OCI-M1 (cell line): Measurements from ENCODE around the gene ZGPAT.

Source experiments
- DNase-seq: peaks from one replicate; lab custom pipeline; 2025; lab: John Stamatoyannopoulos, UW

The ZGPAT gene

DNA sequence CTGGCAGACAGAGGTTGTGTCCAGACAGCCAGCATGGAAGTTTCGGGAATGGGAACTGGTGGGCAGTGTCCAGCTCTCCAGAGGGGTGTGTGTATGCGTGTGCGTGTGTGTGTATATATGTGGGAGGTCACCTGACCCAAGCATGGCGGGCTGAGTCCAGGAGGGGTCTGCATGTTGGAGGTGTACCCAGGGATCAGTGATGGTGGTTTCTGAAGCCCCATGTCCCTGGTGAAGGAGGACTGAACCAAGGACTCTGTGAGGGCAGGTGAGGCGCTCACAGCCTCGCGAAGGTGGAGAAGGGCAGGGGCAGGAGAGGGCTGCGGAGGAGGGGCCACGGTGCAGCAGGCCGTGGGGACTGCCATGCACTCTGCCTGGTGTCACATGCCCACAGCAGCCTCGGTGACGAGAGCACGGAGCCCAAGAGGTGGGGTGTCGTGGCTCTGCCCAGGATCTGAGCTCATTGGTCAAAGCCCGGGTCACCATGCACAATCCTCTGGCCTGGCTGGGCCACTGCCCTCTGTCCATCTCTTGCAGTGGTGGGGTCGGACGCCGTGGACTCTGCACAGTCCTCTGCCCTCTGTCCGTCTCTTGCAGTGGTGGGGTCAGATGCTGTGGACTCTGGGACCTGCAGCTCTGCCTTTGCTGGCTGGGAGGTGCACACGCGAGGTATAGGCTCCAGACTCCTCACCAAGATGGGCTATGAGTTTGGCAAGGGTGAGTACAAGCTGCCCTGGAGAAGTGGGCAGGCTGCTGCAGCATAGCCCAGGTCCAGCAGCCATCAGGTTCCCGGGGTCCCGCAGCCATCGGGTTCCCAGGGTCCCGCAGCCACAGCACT, 26.5 kb downstream of the ZGPAT start:
- no peak for DNase-seq

DNA sequence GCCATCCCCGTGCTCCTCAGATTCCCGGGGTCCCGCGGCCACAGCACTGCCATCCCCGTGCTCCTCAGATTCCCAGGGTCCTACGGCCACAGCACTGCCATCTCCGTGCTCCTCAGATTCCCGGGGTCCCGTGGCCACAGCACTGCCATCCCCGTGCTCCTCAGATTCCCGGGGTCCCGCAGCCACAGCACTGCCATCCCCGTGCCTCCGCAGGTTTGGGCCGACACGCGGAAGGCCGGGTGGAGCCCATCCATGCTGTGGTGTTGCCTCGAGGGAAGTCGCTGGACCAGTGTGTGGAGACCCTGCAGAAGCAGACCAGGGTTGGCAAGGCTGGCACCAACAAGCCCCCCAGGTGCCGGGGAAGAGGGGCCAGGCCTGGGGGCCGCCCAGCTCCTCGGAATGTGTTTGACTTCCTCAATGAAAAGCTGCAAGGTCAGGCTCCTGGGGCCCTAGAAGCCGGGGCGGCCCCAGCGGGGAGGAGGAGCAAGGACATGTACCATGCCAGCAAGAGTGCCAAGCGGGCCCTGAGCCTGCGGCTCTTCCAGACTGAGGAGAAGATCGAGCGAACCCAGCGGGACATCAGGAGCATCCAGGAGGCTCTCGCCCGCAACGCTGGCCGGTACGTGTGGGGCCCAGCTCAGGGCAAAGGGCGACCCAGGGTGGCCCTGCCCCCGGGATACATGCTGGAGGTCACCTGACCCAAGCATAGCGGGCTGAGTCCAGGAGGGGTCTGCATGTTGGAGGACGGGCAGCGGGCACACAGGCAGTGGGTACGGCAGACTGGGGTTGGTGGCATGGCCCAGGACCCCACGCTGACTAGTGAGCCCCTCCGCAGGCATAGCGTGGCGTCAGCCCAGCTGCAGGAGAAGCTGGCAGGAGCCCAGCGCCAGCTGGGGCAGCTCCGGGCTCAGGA, 27.4 kb downstream of the ZGPAT start:
- no peak for DNase-seq

DNA sequence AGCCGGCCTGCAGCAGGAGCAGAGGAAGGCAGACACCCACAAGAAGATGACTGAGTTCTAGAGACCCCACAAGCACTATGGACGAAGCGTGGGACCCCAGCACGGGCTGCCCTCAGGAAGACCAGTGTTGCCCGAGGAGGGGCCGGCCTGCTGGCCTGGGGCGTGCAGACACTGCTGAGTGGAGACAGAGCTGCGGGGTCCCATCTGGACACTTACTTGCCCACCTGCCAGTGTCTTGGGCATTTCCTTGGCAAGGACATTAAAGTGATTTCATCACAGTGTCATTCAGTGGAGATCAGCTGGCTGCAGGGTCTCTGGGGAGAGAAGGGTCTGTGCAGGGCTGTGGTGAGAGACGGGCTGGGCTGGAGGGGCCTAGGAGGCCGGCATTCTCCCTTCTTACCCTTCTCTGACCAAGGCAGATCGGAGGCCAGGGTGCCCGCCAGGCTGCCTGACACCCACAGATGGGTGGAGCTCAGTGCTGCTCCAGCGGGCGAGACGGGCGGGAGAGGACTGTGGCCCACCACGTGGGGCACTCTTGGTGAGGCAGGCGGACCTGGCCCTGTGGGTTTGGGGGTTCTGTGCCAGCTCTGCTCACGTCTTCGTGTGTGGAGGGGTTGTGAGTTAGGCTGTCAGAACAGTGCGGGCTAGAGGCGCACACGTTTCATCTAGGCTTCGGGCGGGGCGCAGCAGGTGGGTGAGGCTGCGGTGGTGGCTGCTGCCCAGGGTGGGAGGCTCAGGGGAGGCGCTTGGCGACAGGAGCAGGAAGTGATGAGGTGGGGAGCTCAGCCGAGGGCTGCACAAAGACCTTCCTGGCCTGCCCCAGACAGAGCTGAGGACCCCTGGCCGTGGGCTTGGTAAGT, 28.2 kb downstream of the ZGPAT start, which contains the start of gene LIME1:
TSS of gene LIME1 (plus strand) at position 806 of the 860 bp plus-strand sequence. CDS start 886 bp downstream, outside the sequence.
- DNase-seq, result no peak

DNA sequence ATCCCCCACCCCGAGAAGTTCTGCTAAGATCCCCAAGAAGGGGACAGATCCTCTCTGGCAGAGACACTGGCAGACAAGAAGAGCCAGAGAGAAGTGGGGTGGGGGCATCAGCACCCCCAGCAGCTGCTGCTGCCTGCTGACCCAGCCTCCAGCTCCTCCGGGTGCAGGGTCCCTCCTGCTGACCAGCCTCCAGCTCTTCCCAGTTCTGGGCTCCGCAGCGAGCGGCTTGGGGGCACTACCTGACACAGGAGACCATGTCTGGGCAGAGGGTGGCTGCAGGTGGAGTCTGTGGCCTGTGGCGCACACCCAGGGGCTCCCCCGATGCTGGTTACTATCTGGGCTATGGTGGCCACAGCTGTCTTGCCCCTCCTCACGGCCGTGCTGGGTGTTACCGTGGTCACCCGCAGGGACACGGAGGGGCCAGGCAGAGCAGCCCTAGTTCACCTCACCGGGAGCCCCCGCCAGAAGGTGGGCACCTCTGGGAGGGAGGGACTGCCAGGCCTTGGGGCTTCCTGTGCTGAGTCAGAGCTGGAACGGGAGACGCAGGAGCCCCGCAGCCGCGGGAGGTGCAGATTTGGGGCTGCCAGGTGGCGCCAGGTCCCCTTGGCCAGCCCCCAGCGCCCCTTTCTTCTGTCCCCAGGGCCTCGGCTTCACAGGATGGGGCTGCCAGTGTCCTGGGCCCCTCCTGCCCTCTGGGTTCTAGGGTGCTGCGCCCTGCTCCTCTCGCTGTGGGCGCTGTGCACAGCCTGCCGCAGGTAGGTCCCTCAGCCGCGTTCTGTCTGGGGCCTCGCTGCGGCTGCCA, 29.3 kb downstream of the ZGPAT start:
- DNase-seq, result no peak

DNA sequence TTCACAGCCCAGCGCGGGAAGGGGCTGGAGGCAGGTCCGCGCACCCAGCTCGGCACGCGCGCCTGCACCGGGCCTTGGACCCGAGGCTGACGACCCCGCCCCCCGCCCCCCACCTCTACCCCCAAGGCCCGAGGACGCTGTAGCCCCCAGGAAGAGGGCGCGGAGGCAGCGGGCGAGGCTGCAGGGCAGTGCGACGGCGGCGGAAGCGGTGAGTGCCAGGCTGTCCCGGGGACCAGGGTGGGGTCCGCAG, 29.8 kb downstream of the ZGPAT start:
- DNase-seq, result no peak

DNA sequence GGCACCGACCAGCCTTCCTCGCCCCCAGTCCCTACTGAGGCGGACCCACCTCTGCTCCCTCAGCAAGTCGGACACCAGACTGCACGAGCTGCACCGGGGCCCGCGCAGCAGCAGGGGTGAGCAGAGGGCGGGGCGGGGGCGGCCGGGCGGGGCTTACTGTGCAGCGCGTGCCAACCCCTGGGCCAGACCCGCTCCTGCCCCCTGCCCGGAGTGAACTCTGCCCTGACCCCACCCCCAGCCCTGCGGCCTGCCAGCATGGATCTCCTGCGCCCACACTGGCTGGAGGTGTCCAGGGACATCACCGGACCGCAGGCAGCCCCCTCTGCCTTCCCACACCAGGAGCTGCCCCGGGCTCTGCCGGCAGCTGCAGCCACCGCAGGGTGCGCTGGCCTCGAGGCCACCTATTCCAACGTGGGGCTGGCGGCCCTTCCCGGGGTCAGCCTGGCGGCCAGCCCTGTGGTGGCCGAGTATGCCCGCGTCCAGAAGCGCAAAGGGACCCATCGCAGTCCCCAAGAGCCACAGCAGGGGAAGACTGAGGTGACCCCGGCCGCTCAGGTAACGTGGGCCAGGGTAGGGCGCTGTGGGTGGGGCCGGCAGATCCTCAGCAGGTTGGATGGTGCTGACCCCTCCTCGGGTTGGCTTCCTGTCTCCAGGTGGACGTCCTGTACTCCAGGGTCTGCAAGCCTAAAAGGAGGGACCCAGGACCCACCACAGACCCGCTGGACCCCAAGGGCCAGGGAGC, 30.3 kb downstream of the ZGPAT start:
- no peak for DNase-seq

DNA sequence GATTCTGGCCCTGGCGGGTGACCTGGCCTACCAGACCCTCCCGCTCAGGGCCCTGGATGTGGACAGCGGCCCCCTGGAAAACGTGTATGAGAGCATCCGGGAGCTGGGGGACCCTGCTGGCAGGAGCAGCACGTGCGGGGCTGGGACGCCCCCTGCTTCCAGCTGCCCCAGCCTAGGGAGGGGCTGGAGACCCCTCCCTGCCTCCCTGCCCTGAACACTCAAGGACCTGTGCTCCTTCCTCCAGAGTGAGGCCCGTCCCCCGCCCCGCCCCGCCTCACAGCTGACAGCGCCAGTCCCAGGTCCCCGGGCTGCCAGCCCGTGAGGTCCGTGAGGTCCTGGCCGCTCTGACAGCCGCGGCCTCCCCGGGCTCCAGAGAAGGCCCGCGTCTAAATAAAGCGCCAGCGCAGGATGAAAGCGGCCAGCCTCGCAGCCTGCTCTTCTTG, 30.9 kb downstream of the ZGPAT start:
- no peak for DNase-seq

DNA sequence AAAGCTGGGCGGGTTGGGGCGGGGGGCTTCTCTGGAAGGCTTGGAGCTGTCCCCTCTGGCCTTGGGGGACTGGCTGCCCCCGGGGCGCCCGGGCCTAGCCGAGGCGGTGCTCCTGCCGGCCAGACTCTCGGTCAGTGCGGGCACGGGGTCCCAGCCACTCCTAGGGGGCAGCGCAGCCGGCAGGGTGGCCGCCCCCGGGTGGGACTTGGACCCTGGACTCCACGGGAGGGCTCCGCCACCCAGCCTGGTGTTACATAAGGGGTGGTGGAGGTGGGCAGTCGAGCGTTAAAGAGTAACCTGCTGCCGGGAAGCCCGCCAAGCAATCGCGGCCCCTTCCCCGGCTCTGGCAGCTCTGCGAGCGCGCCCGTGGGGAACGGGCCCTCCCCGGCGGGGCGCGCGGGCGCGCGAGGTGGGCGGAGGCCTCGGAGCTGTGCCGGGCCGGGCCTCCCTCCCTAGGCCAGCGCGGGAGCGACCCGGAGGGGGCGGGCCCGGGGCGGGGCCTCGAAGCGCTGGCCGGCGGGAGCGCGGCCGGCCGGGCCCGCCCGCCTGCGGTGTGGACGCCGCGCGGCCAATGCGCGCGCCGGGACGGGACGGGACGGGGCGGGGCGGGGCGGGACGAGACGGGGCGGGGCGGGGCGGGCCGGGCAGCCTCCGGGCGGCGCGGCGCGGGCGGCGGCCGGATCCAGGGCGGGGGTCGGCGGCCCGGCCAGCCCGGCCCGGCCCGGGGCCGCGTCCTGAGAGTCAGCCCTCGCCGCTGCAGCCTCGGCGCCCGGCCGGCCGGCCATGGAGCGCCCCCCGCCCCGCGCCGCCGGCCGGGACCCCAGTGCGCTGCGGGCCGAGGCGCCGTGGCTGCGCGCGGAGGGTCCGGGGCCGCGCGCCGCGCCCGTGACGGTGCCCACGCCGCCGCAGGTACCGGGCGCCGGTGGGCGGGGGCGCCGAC, 31.6 kb downstream of the ZGPAT start, which contains the start of gene SLC2A4RG:
TSS of gene SLC2A4RG (plus strand) at position 647 of the 940 bp plus-strand sequence. CDS start at position 784, 137 bp downstream.
- DNase-seq, result peak; percentile 83

DNA sequence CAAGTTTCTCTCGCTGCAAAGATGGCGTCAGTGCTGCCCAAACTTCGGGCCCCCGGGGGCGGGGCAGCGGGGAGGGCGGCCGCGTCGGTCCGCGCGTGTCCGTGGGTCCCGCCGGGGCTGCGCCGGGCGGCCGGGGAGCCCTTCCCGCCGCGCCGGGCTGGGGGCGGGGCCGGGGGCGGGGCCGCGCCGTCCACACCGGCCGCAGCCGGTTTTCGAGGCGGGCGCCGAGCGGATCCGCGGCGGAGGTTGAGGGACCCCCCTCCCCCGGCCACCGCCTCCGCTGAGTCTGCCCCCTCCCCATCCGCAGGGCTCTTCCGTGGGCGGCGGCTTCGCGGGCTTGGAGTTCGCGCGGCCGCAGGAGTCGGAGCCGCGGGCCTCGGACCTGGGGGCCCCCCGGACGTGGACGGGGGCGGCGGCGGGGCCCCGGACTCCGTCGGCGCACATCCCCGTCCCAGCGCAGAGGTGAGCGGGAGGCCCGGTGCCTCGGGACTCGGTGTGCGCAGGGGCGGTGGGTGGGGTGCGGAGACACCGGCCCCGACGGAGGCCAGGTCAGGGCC, 32.3 kb downstream of the ZGPAT start:
- DNase-seq, result peak; percentile 64

DNA sequence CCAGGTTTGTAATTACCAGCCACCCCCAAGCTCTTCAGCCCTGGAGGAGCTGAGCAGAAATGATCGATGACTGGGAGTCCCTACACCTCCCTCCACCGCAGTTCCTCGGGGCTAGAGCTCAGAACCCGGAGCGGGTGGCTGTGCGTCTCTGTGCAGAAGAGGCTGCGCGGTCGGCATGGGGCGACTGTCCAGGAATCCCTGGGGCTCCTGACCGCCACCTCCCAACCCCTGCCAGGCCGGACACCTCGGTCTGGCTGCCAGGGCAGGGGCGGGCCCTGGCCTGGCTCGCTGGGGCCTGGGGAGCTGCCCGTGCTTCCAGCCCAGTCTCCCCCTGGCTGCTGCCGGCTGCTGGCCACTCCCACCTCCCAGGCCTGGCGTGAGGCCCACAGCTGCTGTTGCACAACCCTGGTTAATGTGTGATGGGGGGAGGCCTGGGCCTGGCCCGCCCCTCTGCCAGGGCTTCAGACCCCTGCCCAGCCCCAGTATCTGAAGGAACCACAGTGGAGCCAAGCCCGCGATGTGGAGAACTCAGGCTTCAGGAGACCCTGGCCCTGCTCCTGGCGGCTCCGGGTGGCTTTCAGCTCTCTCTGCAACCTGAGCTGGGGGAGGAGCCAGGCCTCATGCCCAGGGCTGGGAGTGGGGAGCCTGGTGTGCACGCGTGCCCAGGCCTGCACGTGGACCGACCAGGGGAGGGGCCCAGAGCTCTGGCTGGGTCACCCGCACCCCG, 33.0 kb downstream of the ZGPAT start:
- peak; percentile 89 for DNase-seq

DNA sequence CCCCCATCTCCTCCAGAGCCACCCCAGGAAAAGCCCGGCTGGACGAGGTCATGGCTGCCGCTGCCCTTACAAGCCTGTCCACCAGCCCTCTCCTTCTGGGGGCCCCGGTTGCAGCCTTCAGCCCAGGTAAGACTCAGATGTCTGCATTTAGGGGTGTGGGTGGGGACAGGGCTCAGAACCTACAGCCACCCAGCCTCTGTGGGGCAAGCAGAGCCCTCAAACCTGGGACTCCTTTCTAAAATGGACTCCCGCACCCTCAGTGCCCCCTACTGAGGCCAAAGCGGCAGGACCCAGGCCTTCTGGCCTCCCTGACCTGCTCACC, 33.5 kb downstream of the ZGPAT start:
- DNase-seq, result no peak

DNA sequence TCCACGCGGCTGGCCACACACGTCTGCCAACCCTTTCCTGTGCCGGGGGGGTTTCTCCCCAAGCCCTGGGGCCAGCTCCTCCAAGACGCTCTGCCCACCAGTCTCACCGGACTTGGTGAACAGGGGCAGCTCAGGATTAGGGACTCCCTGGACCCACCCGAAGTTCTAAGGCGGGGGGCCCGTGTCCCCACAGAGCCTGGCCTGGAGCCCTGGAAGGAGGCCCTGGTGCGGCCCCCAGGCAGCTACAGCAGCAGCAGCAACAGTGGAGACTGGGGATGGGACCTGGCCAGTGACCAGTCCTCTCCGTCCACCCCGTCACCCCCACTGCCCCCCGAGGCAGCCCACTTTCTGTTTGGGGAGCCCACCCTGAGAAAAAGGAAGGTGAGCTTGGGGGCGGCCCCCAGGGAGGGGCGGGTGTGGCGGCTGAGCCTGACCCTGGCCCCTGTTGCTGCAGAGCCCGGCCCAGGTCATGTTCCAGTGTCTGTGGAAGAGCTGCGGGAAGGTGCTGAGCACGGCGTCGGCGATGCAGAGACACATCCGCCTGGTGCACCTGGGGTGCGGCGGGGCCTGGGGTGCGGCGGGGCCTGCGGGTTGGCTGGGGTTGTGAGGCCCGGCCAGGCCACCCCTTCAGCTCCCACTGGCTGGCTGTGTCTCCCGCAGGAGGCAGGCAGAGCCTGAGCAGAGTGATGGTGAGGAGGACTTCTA, 34.0 kb downstream of the ZGPAT start:
- no peak for DNase-seq

DNA sequence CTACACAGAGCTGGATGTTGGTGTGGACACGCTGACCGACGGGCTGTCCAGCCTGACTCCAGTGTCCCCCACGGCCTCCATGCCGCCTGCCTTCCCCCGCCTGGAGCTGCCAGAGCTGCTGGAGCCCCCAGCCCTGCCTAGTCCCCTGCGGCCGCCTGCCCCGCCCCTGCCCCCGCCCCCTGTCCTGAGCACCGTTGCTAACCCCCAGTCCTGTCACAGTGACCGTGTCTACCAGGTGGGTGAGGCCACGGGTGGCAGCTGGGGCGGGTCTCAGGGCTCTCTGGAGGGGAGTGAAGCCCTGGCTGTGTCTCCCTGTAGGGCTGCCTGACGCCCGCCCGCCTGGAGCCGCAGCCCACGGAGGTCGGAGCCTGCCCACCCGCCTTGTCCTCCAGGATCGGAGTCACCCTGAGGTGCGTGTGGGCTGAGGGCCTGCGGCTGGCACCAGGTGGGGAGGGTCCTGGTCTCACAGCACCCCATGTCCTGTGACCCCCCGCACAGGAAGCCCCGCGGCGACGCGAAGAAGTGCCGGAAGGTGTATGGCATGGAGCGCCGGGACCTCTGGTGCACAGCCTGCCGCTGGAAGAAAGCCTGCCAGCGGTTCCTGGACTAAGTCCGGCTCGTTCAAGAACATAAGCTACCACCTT, 34.7 kb downstream of the ZGPAT start:
- DNase-seq, result no peak

DNA sequence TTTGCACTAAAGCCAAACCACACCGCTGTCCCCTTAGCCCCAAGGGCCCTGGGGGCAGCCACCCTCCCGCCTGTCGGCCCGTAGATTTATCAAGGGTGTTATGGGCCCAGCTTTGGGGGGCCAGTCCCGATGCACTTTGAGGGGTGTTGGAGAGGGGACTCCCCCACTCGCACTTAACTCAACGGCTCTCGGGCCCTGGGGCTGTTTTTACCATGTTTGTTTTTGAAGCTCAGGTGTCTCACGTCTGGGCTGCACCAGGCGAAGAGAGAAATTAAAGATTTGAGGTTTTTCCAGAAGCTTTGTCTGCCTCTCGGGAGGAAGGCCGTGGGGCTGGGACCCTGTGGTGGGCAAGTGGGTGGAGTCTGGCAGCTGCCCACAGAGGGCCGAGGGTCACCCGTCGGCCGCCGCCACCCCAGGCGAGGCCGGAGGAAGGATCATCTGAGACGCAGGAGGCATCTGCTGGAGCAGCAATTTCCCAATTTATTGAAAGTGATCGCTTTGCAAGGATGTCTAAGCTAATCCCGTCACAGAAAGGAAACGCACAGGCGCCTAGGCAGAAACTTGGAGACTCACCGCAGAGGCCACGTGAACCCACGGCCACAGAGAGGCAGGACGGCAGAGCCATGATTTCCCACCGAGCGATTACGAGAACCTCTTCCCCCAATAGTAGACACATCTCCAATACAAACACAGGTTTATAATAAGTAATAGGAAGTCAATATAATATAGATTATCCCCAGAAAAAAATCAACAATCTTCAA, 35.6 kb downstream of the ZGPAT start:
- no peak for DNase-seq

DNA sequence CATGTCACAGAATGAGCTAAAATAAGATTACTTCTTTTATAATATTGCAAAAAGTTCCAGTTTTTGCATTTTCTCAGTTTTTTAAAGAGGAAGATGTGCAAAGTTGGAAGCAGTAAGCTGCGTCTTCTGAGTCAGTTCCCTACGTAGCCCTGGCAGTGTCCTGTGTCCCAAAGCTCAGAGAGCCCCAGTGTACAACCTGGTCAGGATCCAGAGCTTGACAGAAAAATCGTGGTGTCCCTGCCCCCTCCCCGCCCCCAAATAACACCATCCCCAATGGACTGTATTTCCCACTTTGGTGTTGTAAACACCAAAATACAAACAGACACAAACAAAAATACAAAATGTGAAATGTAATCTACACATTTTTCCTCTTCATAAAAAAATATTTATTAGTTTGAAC, 36.3 kb downstream of the ZGPAT start:
- DNase-seq, result no peak

DNA sequence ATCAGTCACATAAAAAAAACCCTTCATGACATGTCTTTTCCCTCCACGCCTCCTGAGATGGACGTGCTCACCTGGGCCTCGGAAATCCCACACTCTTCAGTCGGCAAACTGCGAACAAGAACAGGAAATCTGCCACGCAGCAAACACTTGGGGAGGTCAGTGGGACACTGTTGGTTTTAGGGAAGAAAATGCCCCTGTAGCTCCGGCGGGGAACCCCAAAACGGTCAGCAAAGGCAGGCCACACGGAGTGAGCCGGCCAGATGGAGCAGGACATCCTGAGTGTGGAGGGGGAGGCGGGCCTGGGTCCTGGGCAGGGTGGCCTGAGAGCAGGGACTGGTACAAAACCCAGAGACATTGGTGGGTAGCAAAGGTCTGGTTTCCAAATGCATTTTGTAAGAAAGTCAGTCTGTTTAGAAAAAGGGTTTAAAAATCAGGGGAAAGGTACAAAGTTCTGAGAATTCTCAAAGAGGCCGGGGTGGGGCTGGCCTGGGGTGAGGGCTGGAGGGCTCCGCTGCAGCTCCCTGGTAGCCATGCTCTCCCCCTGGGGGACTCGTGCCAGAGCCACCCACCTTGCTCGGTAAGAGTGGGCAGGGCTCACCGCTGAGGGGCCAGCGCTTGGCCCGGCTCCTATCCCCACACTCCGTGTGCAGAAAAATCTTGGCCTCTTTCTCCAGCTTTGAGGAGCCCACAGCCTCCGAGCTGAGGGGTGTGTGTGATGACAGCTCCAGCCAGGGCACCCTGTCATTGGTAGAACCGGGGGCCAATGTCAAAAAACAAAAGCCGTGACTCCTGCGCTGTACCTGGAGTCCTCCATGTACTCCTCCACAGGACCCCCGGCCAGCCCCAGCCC, 37.0 kb downstream of the ZGPAT start:
- DNase-seq, result no peak
